HEK293T (cell line): ENCODE measurements around the gene EIF4B.

Experiments
- ARNT ChIP-seq: fragments of 450-650 bp; IDR thresholded peaks from 2 replicates; pipeline ENCODE4 v1.6.1; 2017; ENCODE audit warnings: mild to moderate bottlenecking
- BHLHE40 ChIP-seq: fragments of 450-650 bp; IDR thresholded peaks from 2 replicates; pipeline ENCODE4 v1.6.1; 2016; ENCODE audit warnings: mild to moderate bottlenecking, moderate library complexity, borderline replicate concordance
- ELF4 ChIP-seq: fragments of 450-650 bp; IDR thresholded peaks from 2 replicates; pipeline ENCODE4 v1.6.1; 2017; ENCODE audit warnings: antibody characterized with exemption
- FOXK2 ChIP-seq: fragments of 450-650 bp; IDR thresholded peaks from 2 replicates; pipeline ENCODE4 v1.6.1; 2016; ENCODE audit warnings: mild to moderate bottlenecking
- FOXM1 ChIP-seq: fragments of 450-650 bp; IDR thresholded peaks from 2 replicates; pipeline ENCODE4 v1.6.1; 2017; ENCODE audit warnings: mild to moderate bottlenecking, borderline replicate concordance
- HDGF ChIP-seq: fragments of 450-650 bp; IDR thresholded peaks from 2 replicates; pipeline ENCODE4 v1.6.1; 2017; ENCODE audit warnings: antibody characterized with exemption, borderline replicate concordance
- LEF1 ChIP-seq: fragments of 450-650 bp; IDR thresholded peaks from 2 replicates; pipeline ENCODE4 v1.6.1; 2017; ENCODE audit warnings: mild to moderate bottlenecking, borderline replicate concordance
- SP1 ChIP-seq: fragments of 450-650 bp; IDR thresholded peaks from 2 replicates; pipeline ENCODE4 v1.6.1; 2017
- SUZ12 ChIP-seq: fragments of 450-650 bp; IDR thresholded peaks from 2 replicates; pipeline ENCODE4 v1.6.1; 2016; ENCODE audit warnings: mild to moderate bottlenecking
- ZNF384 ChIP-seq: fragments of 450-650 bp; IDR thresholded peaks from 2 replicates; pipeline ENCODE4 v1.6.1; 2016

DNA sequence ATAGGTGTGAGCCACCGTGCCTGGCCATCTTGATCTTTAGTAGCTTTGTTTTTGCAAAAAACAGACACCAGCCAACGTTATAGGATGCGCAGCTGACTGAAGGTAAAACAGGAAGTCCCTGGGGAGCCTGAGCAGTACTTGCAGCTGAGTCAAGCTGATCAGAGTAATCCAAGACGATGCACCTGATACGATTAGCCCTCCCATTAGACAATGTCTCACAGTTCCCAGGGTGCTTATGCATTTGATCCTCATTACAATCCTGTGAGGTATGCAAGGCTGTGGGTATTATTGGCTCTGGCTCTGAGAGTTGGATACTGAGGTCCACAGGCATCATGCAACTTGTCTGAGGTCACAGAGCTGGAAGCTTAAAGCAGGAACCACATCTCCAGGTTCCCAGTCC is 49.3 kb upstream of the EIF4B start:
- TF ChIP-seq FOXM1 (no peak), FOXK2 (no peak), ZNF384 (no peak), LEF1 (no peak), BHLHE40 (no peak), SUZ12 (no peak), ELF4 (no peak), SP1 (no peak), ARNT (no peak), HDGF (no peak)
